NCI-H748 treated with DMSO at 0.1 percent for 48 hours (cell line): ENCODE measurements around the gene RGS4.
A peak's percentile ranks its signal among the peaks of the same experiment; 100 is the strongest.

Experiments
- DNase-seq: peaks from one replicate; lab custom pipeline; 2025; lab: John Stamatoyannopoulos, UW

Gene RGS4

DNA sequence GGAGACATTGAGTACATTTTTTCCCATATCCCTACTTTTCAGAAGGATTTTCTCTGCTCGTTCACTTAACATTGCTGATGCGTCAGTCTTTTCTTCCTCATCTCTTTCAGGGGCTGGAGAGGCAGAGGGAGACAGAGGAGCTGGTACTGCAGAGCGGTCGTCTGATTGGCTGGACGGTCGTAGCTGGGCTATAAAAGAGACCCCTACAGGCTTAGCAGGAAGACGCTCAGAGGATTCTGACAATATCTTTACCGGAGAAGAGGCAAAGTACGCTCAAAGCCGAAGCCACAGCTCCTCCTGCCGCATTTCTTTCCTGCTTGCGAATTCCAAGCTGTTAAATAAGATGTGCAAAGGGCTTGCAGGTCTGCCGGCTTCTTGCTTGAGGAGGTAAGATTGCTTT, at the start of gene RGS4:
TSS of gene RGS4 (plus strand) at position 220 of the 400 bp plus-strand sequence. CDS start at position 344, 124 bp downstream.
- peak; percentile 92 for DNase-seq

DNA sequence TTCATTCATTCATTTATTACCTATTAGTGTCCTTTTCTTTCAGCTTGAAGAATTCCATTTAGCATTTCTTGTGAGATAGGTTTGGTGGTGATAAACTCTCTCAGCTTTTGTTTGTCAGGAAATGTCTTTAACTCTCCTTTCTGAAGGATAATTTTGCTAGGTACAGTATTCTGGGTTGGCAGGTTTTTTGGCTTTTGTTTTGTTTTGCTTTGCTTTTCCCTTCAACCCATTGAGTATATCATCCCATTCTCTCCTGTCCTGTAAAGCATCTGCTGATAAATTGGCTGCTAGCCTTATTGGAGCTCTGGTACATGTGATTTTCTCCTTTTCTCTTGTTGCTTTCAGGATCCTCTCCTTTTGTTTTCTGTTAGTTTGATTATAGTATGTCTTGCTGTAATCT, 47.0 kb upstream of the RGS4 start:
- DNase-seq = no peak

DNA sequence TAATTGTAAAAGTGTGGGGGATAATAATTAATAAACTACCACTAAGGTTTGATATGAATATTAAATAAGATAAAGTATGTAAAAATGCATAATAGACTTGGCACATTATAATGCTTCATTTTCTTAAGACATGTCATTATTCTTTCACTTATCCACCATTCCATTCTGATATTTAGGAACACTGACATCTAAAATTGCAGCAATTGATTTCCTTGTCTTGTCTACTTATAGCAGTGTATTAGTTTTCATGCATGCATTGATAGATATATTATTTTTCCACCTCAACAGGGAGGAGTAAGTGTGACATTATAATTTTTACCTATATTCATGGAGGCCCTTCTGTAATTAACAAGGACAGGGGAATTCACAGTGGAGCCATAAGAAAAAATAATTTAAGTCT, 41.6 kb upstream of the RGS4 start:
- no peak for DNase-seq

DNA sequence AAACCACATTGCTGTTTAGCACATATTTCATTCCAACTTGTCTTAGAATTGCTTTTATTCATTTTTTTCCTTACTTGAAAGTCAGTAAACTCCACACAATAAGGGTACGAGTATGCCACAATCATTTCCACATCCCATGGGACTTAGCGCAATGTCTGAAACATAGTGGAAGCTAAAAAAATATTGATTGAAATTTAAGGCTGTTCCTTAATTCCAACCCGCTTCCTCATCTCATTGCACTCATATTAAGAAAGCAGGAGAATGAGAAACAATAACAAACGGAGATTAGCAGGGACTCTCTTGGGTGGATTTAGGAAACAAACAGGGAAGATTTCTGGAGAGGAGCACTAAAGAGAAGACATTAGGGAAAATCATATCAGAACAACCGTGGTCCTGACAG, 39.3 kb upstream of the RGS4 start:
- no peak for DNase-seq

DNA sequence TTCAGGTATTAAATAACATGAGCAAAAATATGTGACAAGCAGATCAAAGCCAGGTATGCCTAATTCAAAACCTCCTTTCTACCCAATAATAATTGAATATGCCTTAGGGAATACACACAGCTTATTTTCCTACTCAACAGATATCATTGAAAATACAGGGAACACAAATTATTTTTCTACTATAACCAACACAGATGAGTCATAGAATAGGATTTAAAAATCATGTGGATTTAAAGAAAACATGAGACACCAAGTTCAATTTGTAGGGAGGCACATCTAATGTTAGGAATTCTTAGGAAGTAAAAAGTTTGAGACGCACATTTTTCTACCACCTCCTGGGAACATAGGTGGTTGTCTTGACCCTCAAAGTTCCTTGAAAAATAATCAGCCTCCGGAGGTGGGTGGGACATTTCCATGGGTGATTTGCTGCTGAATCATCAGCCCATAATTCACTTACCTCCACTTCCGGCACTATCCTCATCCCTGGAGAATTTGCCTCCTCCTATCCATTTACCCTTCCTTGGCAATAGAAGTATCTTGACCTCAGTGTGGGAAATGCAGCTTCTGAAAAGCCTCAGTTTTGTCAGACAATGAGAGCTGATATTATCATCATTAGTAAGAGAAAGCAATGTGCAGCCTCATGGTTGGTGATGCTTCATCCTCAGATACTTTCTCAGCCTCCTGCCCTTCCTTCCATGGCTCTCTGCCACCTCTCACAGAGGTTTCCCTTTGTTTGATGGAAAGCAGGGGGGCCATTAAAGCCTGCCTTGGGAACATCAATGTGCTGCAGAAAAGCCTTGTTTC, 33.5 kb upstream of the RGS4 start:
- DNase-seq = no peak

DNA sequence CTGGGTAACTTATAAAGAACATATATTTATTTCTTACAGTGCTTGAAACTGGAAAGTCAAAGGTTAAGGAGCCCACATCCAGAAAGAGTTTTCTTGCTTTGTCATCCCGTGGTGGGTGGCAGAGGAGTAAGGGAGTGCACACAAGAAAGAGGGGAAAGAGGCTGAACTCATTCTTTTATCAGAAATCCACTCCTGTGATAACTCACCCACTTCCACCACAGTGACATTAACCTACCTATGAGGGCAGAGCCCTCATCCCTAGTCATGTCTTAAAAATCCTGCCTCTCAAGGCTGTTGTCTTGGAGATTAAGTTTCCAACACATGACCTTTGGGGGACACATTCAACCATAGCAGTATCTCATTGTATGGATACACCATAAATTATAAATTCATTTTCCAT, 32.5 kb upstream of the RGS4 start:
- DNase-seq = no peak

DNA sequence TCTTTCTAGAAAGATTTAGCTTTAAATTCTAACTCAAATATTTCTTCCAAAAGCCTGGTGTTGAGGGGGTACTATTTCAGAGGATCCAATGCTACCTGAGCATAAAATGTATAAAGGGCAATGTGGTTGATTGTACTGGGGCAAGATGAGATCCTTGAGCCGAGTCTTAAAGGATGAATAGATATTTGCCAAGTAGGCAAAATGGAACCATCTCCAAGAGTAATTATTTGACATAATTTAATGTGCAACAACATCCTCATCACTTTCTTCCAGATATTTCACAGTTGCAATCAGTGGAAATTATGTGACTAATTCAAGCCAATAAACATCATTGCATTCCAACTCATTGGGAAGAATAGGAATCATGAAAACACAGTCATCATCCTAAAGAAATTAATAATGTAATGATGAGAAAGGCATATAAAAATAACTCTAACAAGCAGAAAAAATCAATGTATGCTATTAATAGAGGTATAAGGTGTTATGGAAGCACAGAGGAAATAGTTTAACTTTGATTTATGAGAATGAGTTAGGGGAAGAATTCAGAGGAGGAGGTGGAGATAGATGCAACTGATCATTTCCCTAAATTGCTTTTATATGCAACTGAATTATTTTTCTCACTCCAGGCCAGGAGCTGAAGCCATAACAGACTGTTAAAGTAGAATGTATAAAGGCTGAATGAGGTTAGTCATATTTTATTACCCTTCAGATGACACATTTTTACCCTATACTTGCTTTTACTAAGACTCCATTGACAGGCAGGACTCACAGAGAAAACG, 30.0 kb upstream of the RGS4 start:
- DNase-seq = no peak

DNA sequence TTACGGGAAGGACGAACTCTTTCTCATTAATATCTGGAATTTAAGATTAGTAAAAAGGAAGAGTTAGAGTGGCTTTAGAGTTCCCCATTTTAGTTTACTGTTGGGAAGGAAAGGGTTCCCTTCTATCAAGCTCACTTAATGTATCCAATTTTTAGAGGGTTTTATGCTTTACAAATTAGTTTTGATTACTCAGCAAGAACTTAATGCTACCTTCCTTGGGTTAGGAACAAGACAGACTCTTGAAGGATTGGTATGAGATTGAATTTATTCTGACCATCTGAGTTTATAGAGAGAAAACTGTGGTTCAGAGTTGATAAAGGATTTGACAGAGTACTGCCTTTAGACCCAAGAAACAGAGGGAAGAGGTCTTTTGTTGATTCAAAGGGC, 29.5 kb upstream of the RGS4 start:
- no peak for DNase-seq

DNA sequence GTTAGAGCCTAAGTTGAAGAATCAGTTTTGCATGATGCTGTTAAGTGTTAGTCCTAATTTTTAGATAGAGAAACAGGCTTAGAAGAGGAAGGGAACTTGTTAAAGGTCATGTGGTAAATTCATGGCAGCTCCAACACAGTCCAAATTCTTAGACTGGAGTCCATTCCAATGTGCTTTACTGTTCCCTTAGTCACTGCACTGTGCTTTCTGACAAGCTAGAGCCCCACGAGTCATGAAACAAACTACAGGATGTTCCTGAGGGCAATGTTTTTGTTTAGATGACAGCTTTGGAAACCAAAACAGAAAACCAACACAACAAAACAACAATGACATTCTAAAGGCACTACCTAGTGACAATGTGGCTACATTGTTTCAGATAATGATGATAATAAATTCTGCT, 23.1 kb upstream of the RGS4 start:
- DNase-seq = no peak

DNA sequence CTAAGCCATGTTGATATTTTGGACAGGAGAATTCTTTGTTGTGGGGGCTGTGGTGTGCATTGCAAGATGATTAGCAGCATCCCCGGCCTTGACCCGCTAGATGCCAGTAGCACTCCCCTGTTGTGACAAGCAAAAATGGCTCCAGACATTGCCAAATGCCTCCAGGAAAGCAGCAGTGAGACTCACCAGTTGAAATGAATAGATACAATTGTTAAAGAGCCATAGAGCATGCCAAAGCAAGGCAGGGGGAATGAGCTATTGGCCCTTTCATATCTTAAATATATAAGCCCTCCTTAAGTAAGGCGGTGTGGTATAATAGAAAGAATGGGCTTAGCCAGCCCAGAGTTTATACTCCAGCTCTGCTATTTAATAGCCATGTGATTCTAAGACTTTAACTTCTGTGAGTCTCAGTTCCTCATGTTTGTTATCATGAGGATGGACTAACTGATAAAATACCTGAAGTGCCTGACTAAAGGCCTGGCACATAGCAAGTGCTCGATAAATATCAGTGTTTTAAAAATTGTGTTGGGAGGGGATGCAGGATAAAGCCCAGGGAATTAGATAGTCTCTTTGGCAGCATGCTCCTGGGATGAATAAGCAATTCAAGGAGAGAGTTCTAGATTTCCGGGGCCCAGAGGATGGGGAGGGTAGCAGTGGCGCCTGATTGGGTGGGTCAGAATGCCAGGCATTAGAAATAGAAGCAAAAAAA, 21.1 kb upstream of the RGS4 start:
- no peak for DNase-seq

DNA sequence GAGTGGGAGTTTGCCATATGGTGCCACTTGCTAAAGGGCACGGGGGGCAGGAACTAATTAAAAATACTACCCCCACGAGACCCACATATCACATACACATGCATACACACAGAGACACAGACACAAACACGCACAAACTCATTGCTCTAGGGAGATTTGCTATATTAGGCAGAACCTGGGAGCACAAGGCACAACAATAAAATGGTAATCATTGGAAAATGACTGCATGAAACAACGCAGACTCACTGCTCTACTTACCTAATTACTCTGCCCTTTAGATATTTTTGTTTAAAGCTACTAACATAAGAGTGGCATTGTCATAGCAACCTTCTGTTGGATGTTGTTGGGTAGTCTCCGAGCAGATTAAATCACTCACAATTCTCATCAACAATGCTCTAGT, 20.3 kb upstream of the RGS4 start:
- DNase-seq = peak; percentile 79

DNA sequence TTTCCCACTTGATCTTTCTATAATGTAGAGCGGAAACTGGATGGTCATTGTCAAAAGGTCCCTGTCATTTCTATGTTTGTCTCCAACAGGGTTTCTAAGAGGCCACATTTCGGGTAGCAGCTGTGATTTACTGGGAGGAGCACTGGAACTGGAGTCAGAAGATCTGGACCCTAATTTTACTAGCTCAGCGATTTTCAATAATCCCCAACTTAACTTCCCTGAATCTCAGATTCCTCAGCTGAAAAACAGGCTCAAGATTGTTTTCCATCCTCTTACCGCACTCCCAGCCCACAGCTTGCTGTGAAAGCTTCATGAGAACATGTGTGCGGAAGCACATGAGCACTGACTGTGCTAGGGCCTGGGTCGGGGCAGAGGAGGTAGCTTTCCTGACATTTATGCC, 19.9 kb upstream of the RGS4 start:
- DNase-seq = no peak

DNA sequence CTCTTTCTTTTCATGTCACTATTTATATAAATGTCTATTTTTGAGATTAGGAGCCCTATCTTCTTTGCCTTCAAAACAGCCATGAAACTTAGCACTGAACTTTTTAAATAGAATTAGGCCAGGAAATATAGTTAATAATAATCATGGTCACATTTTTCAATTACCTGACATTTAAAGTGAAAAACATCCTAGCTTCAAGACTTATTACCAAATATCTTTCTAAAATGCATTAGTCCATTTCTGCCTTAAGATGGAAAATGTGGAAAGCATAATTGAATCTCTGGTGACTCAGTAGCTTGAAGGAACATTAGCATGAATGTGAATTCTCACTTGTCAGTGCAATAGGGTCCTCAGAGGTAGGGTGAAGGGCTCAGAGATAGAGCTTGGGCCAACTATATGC, 18.7 kb upstream of the RGS4 start:
- no peak for DNase-seq

DNA sequence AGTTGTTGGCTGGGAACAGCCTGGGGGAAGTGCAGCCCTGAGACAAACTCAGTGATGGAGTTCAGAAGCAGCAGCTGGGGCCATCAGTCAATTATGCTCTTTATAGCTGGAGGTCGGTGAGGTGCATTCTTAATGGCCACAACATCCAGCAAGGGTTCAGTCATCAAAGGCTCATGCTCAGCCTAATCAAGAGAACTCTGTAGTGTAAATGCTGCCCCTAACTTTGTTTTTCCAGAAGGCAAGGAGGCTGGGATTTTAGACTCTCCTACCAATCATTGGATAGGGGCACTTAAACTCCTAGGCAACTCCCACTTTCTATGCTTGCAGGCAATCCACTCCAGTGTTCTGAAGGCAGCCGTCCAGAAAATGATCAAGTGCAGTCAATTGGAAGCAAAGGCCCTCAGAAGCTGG, 15.0 kb upstream of the RGS4 start:
- DNase-seq = peak; percentile 29

DNA sequence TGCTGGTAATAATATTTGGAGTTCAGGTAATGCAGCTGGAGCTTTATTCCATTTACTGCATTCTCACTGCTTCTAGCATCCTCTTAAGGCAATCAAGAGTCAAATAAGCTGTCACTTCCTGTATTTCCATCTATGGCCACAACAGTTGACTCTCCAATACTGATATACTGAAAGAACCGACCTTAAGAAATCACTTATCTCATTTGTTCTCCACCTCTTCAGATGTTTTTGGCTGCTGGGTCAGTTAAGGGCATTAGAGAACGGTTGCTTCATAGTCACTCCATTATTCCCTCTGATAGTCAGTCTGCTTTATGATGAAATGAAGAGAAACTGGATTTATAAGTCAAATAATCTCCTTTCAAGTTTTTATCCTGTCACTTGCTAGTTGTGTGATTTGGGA, 14.2 kb upstream of the RGS4 start:
- peak; percentile 28 for DNase-seq

DNA sequence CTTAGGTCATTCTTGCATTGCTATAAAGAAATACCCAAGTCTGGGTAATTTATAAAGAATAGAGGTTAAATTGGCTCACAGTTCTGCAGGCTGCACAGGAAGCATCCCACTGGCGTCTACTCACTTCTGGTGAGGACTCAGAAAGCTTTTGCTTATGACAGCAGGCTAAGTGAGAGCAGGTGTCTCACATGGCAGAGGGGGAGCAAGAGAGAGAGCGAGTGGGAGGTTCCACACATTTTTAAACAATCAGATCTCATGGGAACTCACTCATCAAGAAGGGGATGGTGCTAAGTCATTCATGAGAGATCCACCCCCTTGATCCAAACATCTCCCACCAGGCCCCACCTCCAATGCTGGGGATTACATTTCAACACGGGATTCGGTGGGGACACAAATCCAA, 13.6 kb upstream of the RGS4 start:
- DNase-seq = peak; percentile 95

DNA sequence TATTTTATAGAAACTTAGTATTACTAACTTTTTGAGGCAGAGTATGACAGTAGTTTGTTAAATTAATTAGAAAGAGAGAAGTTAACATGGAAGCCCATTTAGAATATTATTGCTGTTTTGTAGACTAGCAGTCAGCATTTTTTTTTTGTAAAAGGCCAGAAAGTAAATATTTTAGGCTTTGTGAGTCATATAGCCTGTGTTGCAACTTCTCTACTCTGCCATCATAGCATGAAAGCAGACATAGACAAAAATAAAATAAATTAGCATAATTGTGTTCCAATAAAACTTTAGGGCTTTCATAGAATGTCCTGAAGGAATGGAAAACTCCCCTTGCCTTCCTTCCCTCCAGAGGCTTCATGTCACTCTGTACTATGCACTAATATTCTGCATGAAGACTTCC, 12.3 kb upstream of the RGS4 start:
- DNase-seq = no peak

DNA sequence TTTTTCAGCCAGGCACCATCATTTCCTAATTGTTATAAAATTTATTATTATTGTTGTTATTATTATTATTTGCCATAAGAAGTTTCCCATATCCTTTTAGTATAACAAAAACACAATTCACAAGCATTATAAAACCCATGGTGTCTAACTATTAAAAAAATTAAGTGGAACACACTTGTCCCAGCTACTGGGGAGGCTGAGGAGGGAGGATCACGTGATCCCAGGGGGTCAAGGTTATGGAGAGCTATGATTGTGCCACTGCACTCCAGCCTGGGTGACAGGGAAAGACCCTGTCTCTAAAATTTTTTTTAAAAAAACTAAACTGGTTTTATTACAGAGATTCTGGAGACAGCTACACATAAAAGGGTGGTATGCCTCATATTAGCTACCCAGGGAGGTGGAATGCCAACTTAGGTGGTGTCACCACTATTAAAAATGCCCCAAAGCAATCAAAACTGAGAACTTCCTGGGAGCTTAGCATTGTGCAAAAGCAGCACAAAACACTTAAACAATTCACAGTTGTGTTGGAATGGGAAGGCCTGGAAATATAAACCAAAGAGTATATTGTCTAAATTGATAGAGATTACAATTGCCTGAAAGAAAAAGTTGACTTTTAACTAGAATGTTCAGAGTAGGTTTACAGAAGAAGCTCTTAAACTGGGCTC, 8.7 kb upstream of the RGS4 start:
- no peak for DNase-seq

DNA sequence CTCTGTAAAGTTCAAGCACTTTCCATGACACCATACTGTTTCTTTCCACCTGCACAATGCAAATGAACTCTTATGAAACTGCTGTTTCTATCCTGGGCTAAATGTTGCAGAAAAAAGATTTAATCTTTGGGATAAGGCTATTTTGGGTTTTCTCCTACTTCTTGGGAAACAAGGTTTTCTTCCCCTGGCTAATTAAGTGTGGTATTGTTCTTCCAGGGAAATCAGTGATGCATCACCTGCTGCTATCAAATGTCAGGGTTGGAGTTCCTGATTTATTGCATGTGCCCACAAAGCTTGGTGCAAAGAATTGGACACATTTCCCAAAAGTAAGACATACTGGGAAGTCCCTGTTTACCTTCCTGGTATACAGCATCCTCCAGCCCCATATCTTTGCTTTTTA, 6.0 kb upstream of the RGS4 start:
- DNase-seq = no peak

DNA sequence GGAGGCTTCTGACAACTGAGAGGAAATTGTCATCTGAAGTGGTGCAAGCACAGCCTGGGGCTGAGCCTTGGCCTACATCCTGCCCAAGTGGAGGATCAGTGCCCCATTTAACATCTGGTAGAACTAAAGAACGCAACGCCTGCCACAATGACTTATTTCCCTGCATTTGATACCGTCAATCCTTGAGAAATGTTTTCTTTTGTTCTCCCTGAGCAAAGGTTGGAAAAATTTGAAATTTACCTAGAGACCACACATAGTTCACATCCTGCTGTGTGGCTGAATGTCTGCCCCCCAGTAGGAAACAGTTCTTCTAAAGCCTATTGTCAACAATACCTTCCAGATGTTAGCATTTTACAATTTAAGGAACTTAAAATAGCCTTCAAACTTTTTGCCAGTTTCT, 5.6 kb upstream of the RGS4 start:
- DNase-seq = no peak

DNA sequence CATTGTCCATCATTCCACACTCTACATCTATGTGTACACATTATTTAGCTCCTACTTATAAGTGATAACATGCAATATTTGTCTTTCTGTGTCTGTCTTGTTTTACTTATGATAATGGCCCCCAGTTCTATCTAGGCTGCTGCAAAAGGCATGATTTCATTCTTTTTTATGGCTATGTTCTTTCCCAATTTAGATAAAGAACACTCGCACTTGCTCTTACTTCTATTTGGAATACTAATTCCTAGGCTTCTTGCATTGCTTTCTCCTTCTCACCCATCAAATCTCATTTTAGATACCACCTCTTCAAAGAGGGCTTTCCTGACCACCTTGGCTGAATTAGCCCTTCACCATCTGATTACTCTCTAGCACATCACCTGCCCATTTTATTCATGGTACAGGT, 3.0 kb upstream of the RGS4 start:
- DNase-seq = no peak

DNA sequence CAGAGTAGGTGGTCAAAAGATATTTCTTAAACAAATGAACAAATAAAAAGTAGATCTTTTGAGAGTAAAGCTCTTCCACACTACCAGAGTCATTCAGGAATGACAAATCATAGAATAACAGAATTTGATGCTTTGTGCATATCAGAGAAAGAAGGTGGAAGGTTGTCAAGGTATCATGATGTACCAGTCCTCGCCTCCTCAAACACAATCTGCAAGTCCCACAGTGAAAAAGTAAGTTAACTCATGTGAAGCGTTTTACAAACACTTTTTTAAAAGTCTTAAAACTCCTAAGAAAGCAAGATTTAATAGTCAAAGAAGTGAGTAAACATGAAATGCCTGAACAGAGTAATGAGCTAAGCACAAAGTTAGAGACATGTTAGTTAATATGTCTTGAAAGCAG, 2.5 kb upstream of the RGS4 start:
- DNase-seq = no peak
